SU-DHL-6 (cell line): ENCODE results near the gene KDM6A.
"Not testable (repeated sequence)": the region's sequence is repeated elsewhere in the genome, so short reads cannot be mapped to it uniquely, and the experiment has no call there.

Experiments used
- CTCF ChIP-seq: fragments of 200-600 bp; sonication (generic); IDR thresholded peaks from one replicate; pipeline ENCODE4 v1.5.1; 2017; ENCODE audit warnings: antibody characterized with exemption, mild to moderate bottlenecking, low read length, moderate library complexity; ENCODE audit not compliant: insufficient read depth, poor library complexity, severe bottlenecking
- EZH2phosphoT487 ChIP-seq: fragments of 200-600 bp; sonication (generic), shearing (Covaris generic); conservative IDR thresholded peaks from 2 replicates; pipeline ENCODE4 v1.6.1; 2018; ENCODE audit warnings: mild to moderate bottlenecking, antibody characterized with exemption, low read length, moderate library complexity, mixed read lengths

- not testable (repeated sequence) for TF ChIP-seq EZH2phosphoT487, CTCF
Measured at GRCh38 chrX:45073011-45073410, 200.0 kb downstream of the KDM6A start.
